ENCODE data around the gene ATAT1. TPM values are rescaled to one million over a fixed set of nuclear protein-coding genes. Genes with fewer than 3 reads are reported as not detected.

ATAT1 gene
- 1 to 10 TPM; 2.1 to 5.2 (median 2.9) TPM for total RNA-seq
- 1 to 10 TPM; 1.9 to 4.7 (median 4.4) TPM for polyA plus RNA-seq
- long read RNA-seq, donor 1, partial matches to known transcripts: 0 of 3 reads
- long read RNA-seq, donor 1, other reads (novel, unspliced or antisense): 2 of 3 reads
- long read RNA-seq, donor 2, partial matches to known transcripts: 0 of 6 reads
- long read RNA-seq, donor 2, other reads (novel, unspliced or antisense): 0 of 6 reads

GRCh38 chr6:30626484-30627366 lies at the start of gene ATAT1:
ATAT1 (plus strand) TSS chr6:30626874.
- Histone ChIP-seq H3K27ac (peak within 1 kb of the TSS; percentile 85), H3K9me3 (no peaks in the 10 kb centered on the region), H3K36me3 (ENCODE audit: insufficient read depth in 1 of 2, low read depth in 1 of 2) (peaks cover 4 to 84% of the 10 kb centered on the region in 2 donors), H3K4me1 (peaks cover 7% of the 10 kb centered on the region), H3K4me3 (peak within 1 kb of the TSS; percentile 68), H3K27me3 (ENCODE audit: insufficient read depth in 3 of 3, low read length in 2 of 3) (no peaks in the 10 kb centered on the region)
- ATAC-seq (peak; percentile 94 to 96 (median 94)), DNase-seq (peak; percentile 89 to 94)
- intact Hi-C loops (cut with DNase I): loop anchor here (5.0 kb wide), 2 partner anchors 46 to 91 kb away; partner anchors contain the start of genes DHX16 (in 1 of the 2) and MDC1 (in 1 of the 2)
- WGBS, 3 donors: 1 to 2% (median 1%) methylated on average over 35 to 36 of the region's 36 CpGs
- TF ChIP-seq CTCF (IDR thresholded peaks at IDR 0.05): peak; percentile 24

GRCh38 chr6:30578051-30578450 lies 48.6 kb upstream of the ATAT1 start:
- Histone ChIP-seq H3K27ac (no peak overlapping the region), H3K27me3 (ENCODE audit: insufficient read depth in 3 of 3, low read length in 2 of 3) (no peaks in the 10 kb centered on the region), H3K4me1 (peaks cover 9% of the 10 kb centered on the region), H3K4me3 (no peak overlapping the region), H3K9me3 (no peaks in the 10 kb centered on the region), H3K36me3 (ENCODE audit: insufficient read depth in 1 of 2, low read depth in 1 of 2) (peaks cover 22 to 90% of the 10 kb centered on the region in 2 donors)
- no peak for TF ChIP-seq CTCF (IDR thresholded peaks at IDR 0.05)
- no peak for DNase-seq
- WGBS, 3 donors: 96 to 99% (median 98%) methylated on average over 8 of the region's 8 CpGs
- ATAC-seq: no peak
- intact Hi-C loops (cut with DNase I): loop anchor here in 1 of 2 donors (5.0 kb wide), 1 partner anchor 34 kb away; no protein-coding TSS in a partner anchor

GRCh38 chr6:30583921-30584320 lies 42.8 kb upstream of the ATAT1 start:
- intact Hi-C loops (cut with DNase I): no loop called here
- DNase-seq (no peak), ATAC-seq (no peak)
- H3K27ac ChIP-seq: no peak overlapping the region
- no peaks in the 10 kb centered on the region for H3K27me3 ChIP-seq (ENCODE audit: insufficient read depth in 3 of 3, low read length in 2 of 3)
- H3K4me1 ChIP-seq: no peaks in the 10 kb centered on the region
- H3K36me3 ChIP-seq (ENCODE audit: insufficient read depth in 1 of 2, low read depth in 1 of 2): peaks cover 25 to 98% of the 10 kb centered on the region in 2 donors
- no peaks in the 10 kb centered on the region for H3K9me3 ChIP-seq
- WGBS, 3 donors: 86 to 90% (median 88%) methylated on average over 5 of the region's 5 CpGs
- no peak for TF ChIP-seq CTCF (IDR thresholded peaks at IDR 0.05)
- no peak overlapping the region for H3K4me3 ChIP-seq

GRCh38 chr6:30589754-30590358 lies 36.8 kb upstream of the ATAT1 start:
- no peak for TF ChIP-seq CTCF (IDR thresholded peaks at IDR 0.05)
- no peak overlapping the region for H3K4me3 ChIP-seq
- no peaks in the 10 kb centered on the region for H3K9me3 ChIP-seq
- ATAC-seq: no peak
- H3K4me1 ChIP-seq: peaks cover 10% of the 10 kb centered on the region
- H3K36me3 ChIP-seq (ENCODE audit: insufficient read depth in 1 of 2, low read depth in 1 of 2): peaks cover 28 to 100% of the 10 kb centered on the region in 2 donors
- DNase-seq: no peak
- intact Hi-C loops (cut with DNase I): no loop called here
- no peaks in the 10 kb centered on the region for H3K27me3 ChIP-seq (ENCODE audit: insufficient read depth in 3 of 3, low read length in 2 of 3)
- H3K27ac ChIP-seq: no peak overlapping the region
- WGBS, 3 donors: 91 to 94% (median 93%) methylated on average over 15 of the region's 15 CpGs
